ENCODE data around the gene CATSPER1. TPM values are rescaled to one million over a fixed set of nuclear protein-coding genes. Genes with fewer than 3 reads are reported as not detected.

The CATSPER1 gene
- polyA plus RNA-seq, 1 experiment, result 0.25 TPM

DNA sequence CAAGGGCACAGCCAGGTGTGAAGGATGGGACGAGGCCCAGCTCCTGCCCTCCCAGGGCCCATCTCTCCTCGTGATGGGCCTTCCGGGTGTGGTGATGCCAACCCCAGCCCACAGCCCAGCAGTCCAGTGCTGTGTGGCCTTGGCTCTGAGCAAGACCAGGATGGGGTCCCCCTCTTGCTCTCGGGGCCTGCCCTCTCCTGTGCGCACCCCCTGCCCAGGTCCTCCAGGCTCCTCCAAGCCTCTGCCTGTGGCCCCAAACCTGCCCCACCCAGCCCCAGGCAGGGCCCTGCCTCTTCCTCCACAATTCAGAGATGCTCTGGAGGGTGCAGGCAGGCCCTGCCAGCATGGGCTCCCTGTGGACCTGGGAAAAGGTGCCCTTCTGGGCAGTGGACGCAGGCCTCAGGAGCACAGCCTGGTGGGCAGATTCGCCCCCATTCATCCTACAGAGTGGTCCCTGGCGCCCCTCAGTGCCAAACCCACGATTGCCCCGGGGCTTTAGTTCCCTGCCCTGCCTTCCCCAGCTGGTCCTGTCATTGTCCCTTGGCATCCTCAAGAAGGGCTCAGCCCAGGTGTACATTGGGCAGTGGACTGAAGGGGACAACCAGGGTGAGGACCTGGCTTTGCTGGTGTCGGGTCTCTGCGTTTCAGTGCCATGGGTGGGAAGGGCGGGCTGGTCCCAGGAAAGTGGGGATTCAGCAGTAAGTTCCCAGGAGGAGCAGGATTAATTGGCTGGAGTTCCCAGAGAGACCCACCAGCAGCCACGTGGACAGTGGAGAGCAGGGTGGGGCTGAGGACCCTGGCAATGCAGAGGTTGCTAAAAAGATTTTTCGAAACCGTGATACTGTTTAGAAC is 44.1 kb downstream of the CATSPER1 start:
- POLR2A ChIA-PET, result interaction anchor here (0.8 kb wide), 1 partner anchor 92 kb away, joined by 3 read pairs; the partner anchor contains the start of gene CCDC85B
- H3K4me3 ChIP-seq (ENCODE audit: low read depth, low read length), result no peak overlapping the region
- no peak for TF ChIP-seq CTCF (IDR thresholded peaks at IDR 0.05; ENCODE audit: low read depth, low read length)
- H3K9me3 ChIP-seq (ENCODE audit: control insufficient read depth, insufficient read depth, low read length), result no peaks in the 10 kb centered on the region
- no peak overlapping the region for H3K27ac ChIP-seq (ENCODE audit: low read depth, low read length)
- CTCF ChIA-PET, result interaction anchor here (0.6 to 2.6 kb wide), 3 partner anchors 84 to 94 kb away, joined by 3 to 13 read pairs (median 3); partner anchors contain the start of gene FIBP
- DNase-seq (ENCODE audit: low read depth, low spot score), result no peak
- H3K27me3 ChIP-seq (ENCODE audit: control insufficient read depth, insufficient read depth, low read length), result no peaks in the 10 kb centered on the region

DNA sequence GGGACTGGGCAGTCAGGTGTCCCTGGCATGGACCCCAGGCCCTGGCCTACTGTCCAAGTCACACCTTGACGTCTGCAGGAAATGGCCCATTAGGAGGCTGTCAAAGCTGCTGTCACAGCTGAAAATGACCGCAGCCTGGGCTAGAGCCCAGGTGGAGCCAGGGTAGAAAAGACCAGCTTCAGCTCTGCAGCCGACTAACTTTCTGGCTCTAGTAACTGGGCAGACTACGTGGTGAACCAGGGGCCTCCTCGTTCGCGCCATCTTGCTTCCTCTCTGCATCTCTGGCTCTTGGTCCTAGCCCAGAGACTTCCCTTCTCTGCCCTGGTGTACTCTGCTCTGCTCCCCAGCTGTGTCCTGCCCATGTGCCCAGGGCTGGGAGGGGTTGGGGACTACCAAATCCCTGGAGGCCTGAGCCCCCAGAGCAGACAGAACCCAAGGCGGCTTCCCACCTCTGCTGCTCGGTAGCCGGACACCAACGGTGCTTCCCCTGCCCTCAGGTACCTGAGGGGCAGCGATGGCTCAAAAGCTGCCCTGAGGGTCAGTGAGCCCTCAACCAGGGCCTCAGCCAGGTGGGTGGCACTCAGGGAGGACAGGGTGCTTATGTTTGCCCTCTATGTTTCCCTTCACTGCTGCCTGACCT is 45.1 kb downstream of the CATSPER1 start:
- Histone ChIP-seq H3K27ac (ENCODE audit: low read depth, low read length) (no peak overlapping the region), H3K4me3 (ENCODE audit: low read depth, low read length) (no peak overlapping the region), H3K9me3 (ENCODE audit: control insufficient read depth, insufficient read depth, low read length) (no peaks in the 10 kb centered on the region; the same call in 1 of the 2 replicates), H3K27me3 (ENCODE audit: control insufficient read depth, insufficient read depth, low read length) (no peaks in the 10 kb centered on the region)
- no peak for TF ChIP-seq CTCF (IDR thresholded peaks at IDR 0.05; ENCODE audit: low read depth, low read length)
- no peak for DNase-seq (ENCODE audit: low read depth, low spot score)
- ChIA-PET CTCF (interaction anchor here (1.0 kb wide), 1 partner anchor 93 kb away, joined by 3 read pairs; the partner anchor contains the start of gene FIBP), POLR2A (interaction anchor here (0.8 kb wide), 1 partner anchor 91 kb away, joined by 3 read pairs; the partner anchor contains the start of gene CCDC85B)

DNA sequence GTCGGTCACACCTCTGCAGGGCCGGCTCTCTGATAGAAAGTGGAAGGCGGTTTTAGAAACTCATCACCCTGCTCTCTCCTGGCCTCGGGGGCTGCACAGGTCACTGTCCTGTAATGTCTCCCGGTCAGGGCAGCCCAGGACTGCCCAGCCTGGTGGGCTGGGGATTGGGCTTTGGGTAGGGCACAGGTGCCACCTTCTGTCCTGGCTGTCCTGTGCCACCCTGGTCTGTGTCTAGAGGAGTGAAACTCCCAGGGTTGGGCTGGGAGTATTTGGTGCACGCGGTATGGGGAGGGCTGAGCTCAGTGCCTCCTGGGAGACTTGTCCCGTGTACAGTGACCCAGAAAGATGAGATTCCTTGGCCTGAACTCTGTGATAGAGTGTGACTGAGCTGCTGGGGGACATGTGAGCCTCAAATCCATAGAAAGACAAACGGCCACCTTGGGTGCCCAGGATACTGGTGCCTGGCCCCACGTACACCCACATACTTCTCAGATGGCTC is 47.0 kb downstream of the CATSPER1 start:
- TF ChIP-seq CTCF (IDR thresholded peaks at IDR 0.05; ENCODE audit: low read depth, low read length), result no peak
- ChIA-PET CTCF (interaction anchor here (1.1 to 3.6 kb wide), 2 partner anchors 91 to 95 kb away, joined by 4 to 13 read pairs; partner anchors contain the start of gene FIBP), POLR2A (interaction anchor here (1.3 to 1.4 kb wide), 2 partner anchors 9 to 91 kb away, joined by 3 to 5 read pairs; partner anchors contain the start of gene FIBP)
- no peak overlapping the region for H3K4me3 ChIP-seq (ENCODE audit: low read depth, low read length)
- H3K9me3 ChIP-seq (ENCODE audit: control insufficient read depth, insufficient read depth, low read length), result no peaks in the 10 kb centered on the region; the same call in 1 of the 2 replicates
- no peaks in the 10 kb centered on the region for H3K27me3 ChIP-seq (ENCODE audit: control insufficient read depth, insufficient read depth, low read length)
- no peak overlapping the region for H3K27ac ChIP-seq (ENCODE audit: low read depth, low read length)
- DNase-seq (ENCODE audit: low read depth, low spot score), result no peak

DNA sequence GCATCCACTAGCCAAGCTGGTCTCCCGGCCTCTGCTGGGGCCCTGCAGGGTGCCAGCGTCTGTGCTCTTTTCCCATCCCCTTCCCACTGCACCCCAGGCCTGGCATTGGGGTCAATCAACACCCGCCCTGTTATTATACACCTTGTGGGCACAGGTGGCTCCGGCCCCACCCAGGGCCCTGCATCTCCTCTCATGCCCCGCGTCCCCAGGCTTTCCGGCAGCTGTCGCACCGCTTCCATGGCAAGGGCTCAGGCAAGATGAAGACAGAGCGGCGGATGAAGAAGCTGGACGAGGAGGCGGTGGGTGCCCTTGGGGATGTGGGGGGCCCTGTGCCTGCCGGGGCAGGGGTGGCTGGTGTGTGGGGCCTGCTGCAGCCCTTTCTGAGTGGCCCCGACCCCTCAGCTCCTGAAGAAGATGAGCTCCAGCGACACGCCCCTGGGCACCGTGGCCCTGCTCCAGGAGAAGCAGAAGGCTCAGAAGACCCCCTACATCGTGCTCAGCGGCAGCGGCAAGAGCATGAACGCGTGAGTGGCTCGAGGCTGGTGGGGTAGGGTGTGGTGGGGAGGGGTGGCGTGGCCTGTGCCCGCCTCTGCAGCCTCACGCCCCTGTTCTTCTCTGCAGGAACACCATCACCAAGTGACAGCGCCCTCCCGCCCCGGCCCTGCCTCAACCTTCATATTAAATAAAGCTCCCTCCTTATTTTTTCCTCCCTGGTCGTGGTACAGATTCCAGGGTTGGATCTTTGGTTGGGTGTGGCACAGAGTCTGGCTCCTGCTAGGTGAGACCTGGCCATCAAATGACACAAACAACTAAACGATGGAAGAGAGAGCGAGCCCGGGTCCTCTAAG is 47.7 kb downstream of the CATSPER1 start:
- Histone ChIP-seq H3K27ac (ENCODE audit: low read depth, low read length) (no peak overlapping the region), H3K4me3 (ENCODE audit: low read depth, low read length) (no peak overlapping the region), H3K27me3 (ENCODE audit: control insufficient read depth, insufficient read depth, low read length) (no peaks in the 10 kb centered on the region), H3K9me3 (ENCODE audit: control insufficient read depth, insufficient read depth, low read length) (no peaks in the 10 kb centered on the region; the same call in 1 of the 2 replicates)
- DNase-seq (ENCODE audit: low read depth, low spot score), result no peak
- CTCF ChIA-PET, result interaction anchor here (1.1 to 3.6 kb wide), 2 partner anchors 90 to 94 kb away, joined by 4 to 13 read pairs; partner anchors contain the start of gene FIBP
- TF ChIP-seq CTCF (IDR thresholded peaks at IDR 0.05; ENCODE audit: low read depth, low read length), result no peak
- POLR2A ChIA-PET, result interaction anchor here (1.3 to 1.4 kb wide), 2 partner anchors 10 to 90 kb away, joined by 3 to 5 read pairs; partner anchors contain the start of gene FIBP

All from AG04450 (cell line).